SK-N-SH treated with all-trans-retinoic acid at 6 μM for 48 hours (cell line): ENCODE measurements around the gene POC1A.

Experiments used
- ARNTL ChIP-seq: fragments of 450-650 bp; formaldehyde crosslinking; IDR thresholded peaks from 2 replicates; pipeline ENCODE4 v1.5.0; 2020; ENCODE audit warnings: low read depth, mild to moderate bottlenecking, moderate library complexity, borderline replicate concordance
- CREB5 ChIP-seq: fragments of 250-450 bp; sonication (Bioruptor Pico); IDR thresholded peaks from 2 replicates; pipeline ENCODE4 v1.5.1; 2020; ENCODE audit warnings: low read depth, mild to moderate bottlenecking, moderate library complexity
- ESRRG ChIP-seq: fragments of 250-450 bp; sonication (Bioruptor Pico); IDR thresholded peaks from 2 replicates; pipeline ENCODE4 v1.6.1; 2021; ENCODE audit warnings: mild to moderate bottlenecking
- GLIS3 ChIP-seq: fragments of 250-450 bp; sonication (Bioruptor Pico); IDR thresholded peaks from 2 replicates; pipeline ENCODE4 v1.5.0; 2020; ENCODE audit warnings: mild to moderate bottlenecking, moderate library complexity
- RARB ChIP-seq: fragments of 250-450 bp; sonication (Bioruptor Pico); IDR thresholded peaks from 2 replicates; pipeline ENCODE4 v1.8.0; 2021; ENCODE audit warnings: mild to moderate bottlenecking, moderate library complexity
- TCF4 ChIP-seq: fragments of 250-450 bp; sonication (Bioruptor Pico); IDR thresholded peaks from 2 replicates; pipeline ENCODE4 v1.8.0; 2021; ENCODE audit warnings: mild to moderate bottlenecking, moderate library complexity, borderline replicate concordance

- no peak for TF ChIP-seq CREB5 (CRISPR knock-in tag)
- no peak for TF ChIP-seq ARNTL (CRISPR knock-in tag)
- no peak for TF ChIP-seq ESRRG (CRISPR knock-in tag)
- no peak for TF ChIP-seq TCF4 (CRISPR knock-in tag)
- no peak for TF ChIP-seq GLIS3 (CRISPR knock-in tag)
- no peak for TF ChIP-seq RARB (CRISPR knock-in tag)
These were observed 21.3 kb downstream of the POC1A start for GRCh38 chr3:52132930-52133329.
